Stimulated activated CD4-positive, alpha-beta T cell treated with anti-CD3 and anti-CD28 coated beads, Interleukin-12 subunit alpha, Interleukin-12 subunit beta, amount 100 ng/mL, for 24 hours (primary cell): ENCODE results near the gene TRMT1.
A peak's percentile ranks its signal among the peaks of the same experiment; 100 is the strongest.
"Not testable (repeated sequence)": the region's sequence is repeated elsewhere in the genome, so short reads cannot be mapped to it uniquely, and the experiment has no call there.

Source experiments
- DNase-seq, 2 experiments: peaks; one replicate each; pipeline ENCODE4 v3.0.0-alpha.2; 2020; ENCODE audit warnings: low read depth in 2 of 2

Gene TRMT1

GRCh38 chr19:13150187-13150930 lies 33.8 kb upstream of the TRMT1 start, which contains the start of the genes IER2 and STX10:
Gene IER2, plus strand, starts transcription at chr19:13150411. Its CDS starts 2,776 bp downstream, at chr19:13153187.
Gene STX10, minus strand, starts transcription at chr19:13150375. Its CDS starts 202 bp downstream, at chr19:13150173.
- peak; percentile 86 to 89 for DNase-seq

- peak in 1 of 2 experiments; percentile 41 for DNase-seq
Measured at GRCh38 chr19:13149628-13150186, 33.2 kb upstream of the TRMT1 start.

GRCh38 chr19:13149173-13149627 lies 32.7 kb upstream of the TRMT1 start:
- not testable (repeated sequence) for DNase-seq

- no peak for DNase-seq
Measured at GRCh38 chr19:13146763-13147563, 30.4 kb upstream of the TRMT1 start.

GRCh38 chr19:13139633-13140311 lies 23.2 kb upstream of the TRMT1 start:
- no peak for DNase-seq

GRCh38 chr19:13138916-13139198 lies 22.3 kb upstream of the TRMT1 start:
- no peak for DNase-seq

GRCh38 chr19:13138171-13138915 lies 21.8 kb upstream of the TRMT1 start:
- no peak for DNase-seq

GRCh38 chr19:13137290-13137794 lies 20.8 kb upstream of the TRMT1 start:
- DNase-seq = no peak

- no peak for DNase-seq
Measured at GRCh38 chr19:13135068-13136062, 18.8 kb upstream of the TRMT1 start.

GRCh38 chr19:13134626-13135025 lies 18.1 kb upstream of the TRMT1 start:
- no peak for DNase-seq

GRCh38 chr19:13133241-13133870 lies 16.8 kb upstream of the TRMT1 start:
- DNase-seq = no peak

GRCh38 chr19:13132471-13133180 lies 16.1 kb upstream of the TRMT1 start:
- peak in 1 of 2 experiments; percentile 68 for DNase-seq

- no peak for DNase-seq
Measured at GRCh38 chr19:13130886-13131490, 14.4 kb upstream of the TRMT1 start.

GRCh38 chr19:13129384-13129783 lies 12.8 kb upstream of the TRMT1 start:
- DNase-seq = no peak

- no peak for DNase-seq
Measured at GRCh38 chr19:13128583-13128982, 12.0 kb upstream of the TRMT1 start.

- DNase-seq = no peak
Measured at GRCh38 chr19:13127811-13128575, 11.5 kb upstream of the TRMT1 start.

- no peak for DNase-seq
Measured at GRCh38 chr19:13127051-13127450, 10.5 kb upstream of the TRMT1 start.
